Right atrium auricular region (tissue), 2 donors: ENCODE results near the gene MRPS9. TPM values are rescaled to one million over a fixed set of nuclear protein-coding genes. Genes with fewer than 3 reads are reported as not detected.

Experiments used
- DNase-seq: peaks from one replicate; pipeline ENCODE4 v3.0.0-alpha.2; 2019; ENCODE audit warnings: low spot score
- H3K27ac ChIP-seq, 2 donors: fragments of 200-600 bp; sonication (generic); 1 replicate in 1 of 2; 2 replicates in 1 of 2; pipeline ENCODE4 v1.5.1; 2016 to 2019
- H3K27me3 ChIP-seq, 2 donors: fragments of 200-600 bp; sonication (generic); one replicate each; pipeline versions ENCODE4 v1.5.1 to v1.6.0; 2017 to 2019
- H3K36me3 ChIP-seq: fragments of 200-600 bp; sonication (generic); one replicate; pipeline ENCODE4 v1.5.1; 2016
- H3K4me1 ChIP-seq, 2 donors: fragments of 200-600 bp; sonication (generic); one replicate each; pipeline versions ENCODE4 v1.5.1 to v1.6.0; 2017 to 2019
- H3K4me3 ChIP-seq, 2 donors: fragments of 200-600 bp; sonication (generic); 1 replicate in 1 of 2; 2 replicates in 1 of 2; pipeline ENCODE4 v1.5.1; 2017 to 2019; ENCODE audit warnings: mild to moderate bottlenecking in 1 of 2, moderate library complexity in 1 of 2
- H3K9me3 ChIP-seq, 2 donors: fragments of 200-600 bp; sonication (generic); one replicate each; pipeline ENCODE4 v1.5.1; 2019
- CTCF ChIP-seq, 2 donors: fragments of 200-600 bp; sonication (generic); IDR thresholded peaks; one replicate each; pipeline ENCODE4 v1.5.1; 2019; ENCODE audit warnings: antibody characterized with exemption in 2 of 2
- total RNA-seq, 2 donors: library from RNA; depleted of rRNA; stranded (reverse); fragments of >200 nt; gene quantifications; one replicate each; pipeline ENCODE4 v1.1.0, GENCODE V29; 2016

Gene MRPS9
- total RNA-seq, 2 donors from 2014 or later = 29.0 to 51.4 TPM

GRCh38 chr2:105070010-105070865, 32.4 kb downstream of the MRPS9 start:
- TF ChIP-seq CTCF (IDR thresholded peaks at IDR 0.05) = no peak
- no peak for DNase-seq
- Histone ChIP-seq H3K36me3 (no peaks in the 10 kb centered on the region), H3K27ac (no peak overlapping the region), H3K9me3 (no peaks in the 10 kb centered on the region), H3K4me1 (no peaks in the 10 kb centered on the region), H3K4me3 (no peak overlapping the region), H3K27me3 (no peaks in the 10 kb centered on the region)

DNA sequence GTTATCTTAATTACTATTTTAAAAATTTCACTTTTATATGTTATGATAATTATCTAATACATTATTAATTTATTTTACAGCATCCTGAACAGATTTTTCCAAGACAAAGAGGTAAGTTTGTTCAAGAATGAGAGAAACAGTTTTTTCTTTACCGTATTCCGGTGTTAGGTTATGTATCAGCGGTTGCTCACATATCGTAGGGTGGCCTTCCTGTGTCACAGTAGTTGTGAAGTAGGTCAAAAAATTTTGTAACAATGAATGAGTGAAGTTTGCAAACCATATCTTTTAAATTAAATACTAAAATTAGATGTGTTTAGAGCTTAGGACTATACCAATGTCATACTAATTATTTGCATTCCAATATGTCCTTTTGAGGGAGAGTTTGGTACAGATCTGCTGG, 33.5 kb downstream of the MRPS9 start:
- Histone ChIP-seq H3K4me1 (no peaks in the 10 kb centered on the region), H3K36me3 (no peaks in the 10 kb centered on the region), H3K27me3 (no peaks in the 10 kb centered on the region)

GRCh38 chr2:105072039-105072438, 34.2 kb downstream of the MRPS9 start:
- Histone ChIP-seq H3K27me3 (no peaks in the 10 kb centered on the region), H3K4me1 (no peaks in the 10 kb centered on the region), H3K9me3 (no peaks in the 10 kb centered on the region), H3K4me3 (no peak overlapping the region), H3K36me3 (no peaks in the 10 kb centered on the region), H3K27ac (no peak overlapping the region)
- no peak for TF ChIP-seq CTCF (IDR thresholded peaks at IDR 0.05)
- no peak for DNase-seq

More for the DNA sequence above, 33.5 kb downstream of the MRPS9 start:
- no peak overlapping the region for H3K27ac ChIP-seq
- no peak overlapping the region for H3K4me3 ChIP-seq
- no peak for TF ChIP-seq CTCF (IDR thresholded peaks at IDR 0.05)
- DNase-seq = no peak
- H3K9me3 ChIP-seq = no peaks in the 10 kb centered on the region

DNA sequence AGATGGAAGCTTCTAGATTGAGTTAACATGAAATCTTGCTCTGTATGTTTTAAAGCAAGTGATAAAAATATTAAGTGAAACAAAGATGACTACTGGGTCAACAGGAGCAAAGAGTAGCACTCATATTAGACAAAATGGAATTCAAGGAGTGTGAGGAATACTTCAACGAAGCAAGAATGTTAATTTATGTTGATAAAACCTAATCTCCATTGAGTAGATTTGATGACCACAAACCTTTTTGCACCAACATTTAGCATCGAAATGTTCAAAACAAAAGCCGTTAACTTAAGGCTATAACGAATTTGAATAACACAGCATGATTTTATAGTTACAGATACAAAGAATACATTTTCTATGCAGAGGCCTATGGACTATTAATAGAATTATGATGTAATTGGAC, 35.7 kb downstream of the MRPS9 start:
- H3K36me3 ChIP-seq = no peaks in the 10 kb centered on the region
- no peak for DNase-seq
- H3K4me3 ChIP-seq = no peak overlapping the region
- no peak overlapping the region for H3K27ac ChIP-seq
- no peaks in the 10 kb centered on the region for H3K9me3 ChIP-seq
- no peaks in the 10 kb centered on the region for H3K4me1 ChIP-seq
- TF ChIP-seq CTCF (IDR thresholded peaks at IDR 0.05) = no peak
- H3K27me3 ChIP-seq = no peaks in the 10 kb centered on the region

DNA sequence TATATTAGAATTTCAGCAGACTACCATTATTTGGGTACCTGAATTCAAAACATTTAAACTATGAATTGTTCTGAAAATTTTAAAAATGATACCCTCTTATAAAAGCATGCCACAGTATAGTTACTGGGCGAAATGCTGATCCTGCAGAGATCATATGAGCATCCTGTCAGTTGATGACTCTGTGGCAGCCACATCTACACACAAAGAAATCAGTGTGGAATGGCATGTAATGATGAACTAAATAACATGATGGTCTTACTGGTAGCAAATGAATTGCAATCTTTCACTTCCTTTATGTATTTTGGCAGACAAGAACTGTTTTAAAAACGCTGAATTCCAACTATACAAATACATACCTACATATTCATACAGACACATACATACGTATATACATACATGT, 38.3 kb downstream of the MRPS9 start:
- Histone ChIP-seq H3K27me3 (no peaks in the 10 kb centered on the region), H3K27ac (no peak overlapping the region), H3K4me3 (no peak overlapping the region), H3K9me3 (no peaks in the 10 kb centered on the region), H3K4me1 (no peaks in the 10 kb centered on the region), H3K36me3 (no peaks in the 10 kb centered on the region)
- no peak for TF ChIP-seq CTCF (IDR thresholded peaks at IDR 0.05)
- no peak for DNase-seq
